HepG2 (cell line): ENCODE data around the gene RRBP1. TPM values are rescaled to one million over a fixed set of nuclear protein-coding genes. Genes with fewer than 3 reads are reported as not detected.
A peak's percentile ranks its signal among the peaks of the same experiment; 100 is the strongest.

Experiments used
- CHCHD3 ChIP-seq: sonication (generic); formaldehyde crosslinking; IDR thresholded peaks from 2 replicates; pipeline ENCODE4 v1.8.0; 2022; ENCODE audit warnings: mild to moderate bottlenecking, missing genetic modification reagents, moderate library complexity
- CHD4 ChIP-seq: fragments of 200-600 bp; sonication (generic); IDR thresholded peaks from 2 replicates; pipeline ENCODE4 v1.7.0; 2017; ENCODE audit warnings: mild to moderate bottlenecking, low read length, borderline replicate concordance
- FOXM1 ChIP-seq: sonication (generic); formaldehyde crosslinking; IDR thresholded peaks from 2 replicates; pipeline ENCODE4 v1.5.0; 2020; ENCODE audit warnings: missing genetic modification reagents
- GTF3A ChIP-seq: sonication (generic); formaldehyde crosslinking; conservative IDR thresholded peaks from 2 replicates; pipeline ENCODE4 v1.4.0; 2020; ENCODE audit warnings: mild to moderate bottlenecking, missing genetic modification reagents
- HDAC6 ChIP-seq: fragments of 200-600 bp; sonication (generic); IDR thresholded peaks from 2 replicates; pipeline ENCODE4 v1.7.0; 2017; ENCODE audit warnings: mild to moderate bottlenecking, antibody characterized with exemption, low read length, low read depth
- KLF16 ChIP-seq, 2 experiments: sonication (generic) in 1 of 2; formaldehyde crosslinking in 1 of 2; IDR thresholded peaks; 2 replicates each; pipeline versions ENCODE4 v1.6.1 to v1.8.0; 2016 to 2023; ENCODE audit warnings: missing genetic modification reagents in 2 of 2, missing compliant biosample characterization in 1 of 2
- NR1H2 ChIP-seq: sonication (generic); formaldehyde crosslinking; IDR thresholded peaks from 2 replicates; pipeline ENCODE4 v1.8.1; 2022; ENCODE audit warnings: low read depth, missing genetic modification reagents, borderline replicate concordance
- RBFOX2 ChIP-seq: fragments of 200-400 bp; formaldehyde crosslinking; IDR thresholded peaks from 2 replicates; pipeline ENCODE4 v1.6.1; 2017; ENCODE audit warnings: low read depth, mild to moderate bottlenecking, low read length
- TAF15 ChIP-seq: fragments of 200-400 bp; formaldehyde crosslinking; IDR thresholded peaks from one replicate; pipeline ENCODE4 v1.6.1; 2018; ENCODE audit warnings: mild to moderate bottlenecking, low read depth, low read length; ENCODE audit not compliant: poor library complexity, severe bottlenecking
- ZFP91 ChIP-seq: sonication (generic); formaldehyde crosslinking; IDR thresholded peaks from 2 replicates; pipeline ENCODE4 v1.9.0; 2022; ENCODE audit warnings: missing genetic modification reagents, mild to moderate bottlenecking, borderline replicate concordance
- ZSCAN30 ChIP-seq: sonication (generic); formaldehyde crosslinking; IDR thresholded peaks from 2 replicates; pipeline ENCODE4 v1.5.0; 2020; ENCODE audit warnings: mild to moderate bottlenecking, missing genetic modification reagents
- ZXDC ChIP-seq: sonication (generic); formaldehyde crosslinking; IDR thresholded peaks from 2 replicates; pipeline ENCODE4 v1.5.0; 2020; ENCODE audit warnings: mild to moderate bottlenecking, missing genetic modification reagents
- polyA plus RNA-seq, 8 experiments: library from polyadenylated mRNA; depleted of rRNA in 3 of 8; stranded (reverse) in 7 of 8; unstranded in 1 of 8; fragments of >200 nt; fragmentation: Illumina TruSeq in 4 of 8; extraction: Trizol in 4 of 8; gene quantifications; 2 replicates each; pipeline versions ENCODE4 v1.2.1 to v1.2.3, GENCODE V29; 2011 to 2016; ENCODE audit warnings: low read depth in 4 of 8, missing spikeins in 1 of 8, mixed read lengths in 1 of 8; ENCODE audit not compliant: insufficient read depth in 1 of 8
- total RNA-seq, 5 experiments: library from RNA; depleted of rRNA; stranded (reverse); fragments of >200 nt; fragmentation: Illumina TruSeq; extraction: Trizol; gene quantifications; 2 replicates each; pipeline ENCODE4 v1.2.3, GENCODE V29; 2016; ENCODE audit warnings: low read depth in 1 of 5
- TF ChIP-seq, protein P1 (sequence below), 2 experiments: fragments of 450-650 bp in 1 of 2; sonication (generic) in 1 of 2; formaldehyde crosslinking; IDR thresholded peaks; 2 replicates each; pipeline versions ENCODE4 v1.5.0 to v1.8.0; 2020 to 2022; ENCODE audit warnings: mild to moderate bottlenecking in 1 of 2, missing genetic modification reagents in 1 of 2
- TF ChIP-seq, protein P2 (sequence below), 2 experiments: sonication (generic) in 1 of 2; formaldehyde crosslinking in 1 of 2; IDR thresholded peaks; 2 replicates each; pipeline versions ENCODE4 v1.5.1 to v1.6.1; 2011 to 2020; ENCODE audit warnings: borderline replicate concordance in 1 of 2, low read depth in 1 of 2, low read length in 1 of 2, mild to moderate bottlenecking in 1 of 2, missing genetic modification reagents in 1 of 2, moderate library complexity in 1 of 2
- TF ChIP-seq, protein P3 (sequence below): sonication (generic); formaldehyde crosslinking; IDR thresholded peaks from 2 replicates; pipeline ENCODE4 v1.4.0; 2020; ENCODE audit warnings: mild to moderate bottlenecking, missing genetic modification reagents

Gene RRBP1
- total and polyA plus RNA-seq, 2 of the 13 experiments (the other 11 are each of a cell fraction or from before 2014, with no cell fraction given): 150 to 222 TPM

DNA sequence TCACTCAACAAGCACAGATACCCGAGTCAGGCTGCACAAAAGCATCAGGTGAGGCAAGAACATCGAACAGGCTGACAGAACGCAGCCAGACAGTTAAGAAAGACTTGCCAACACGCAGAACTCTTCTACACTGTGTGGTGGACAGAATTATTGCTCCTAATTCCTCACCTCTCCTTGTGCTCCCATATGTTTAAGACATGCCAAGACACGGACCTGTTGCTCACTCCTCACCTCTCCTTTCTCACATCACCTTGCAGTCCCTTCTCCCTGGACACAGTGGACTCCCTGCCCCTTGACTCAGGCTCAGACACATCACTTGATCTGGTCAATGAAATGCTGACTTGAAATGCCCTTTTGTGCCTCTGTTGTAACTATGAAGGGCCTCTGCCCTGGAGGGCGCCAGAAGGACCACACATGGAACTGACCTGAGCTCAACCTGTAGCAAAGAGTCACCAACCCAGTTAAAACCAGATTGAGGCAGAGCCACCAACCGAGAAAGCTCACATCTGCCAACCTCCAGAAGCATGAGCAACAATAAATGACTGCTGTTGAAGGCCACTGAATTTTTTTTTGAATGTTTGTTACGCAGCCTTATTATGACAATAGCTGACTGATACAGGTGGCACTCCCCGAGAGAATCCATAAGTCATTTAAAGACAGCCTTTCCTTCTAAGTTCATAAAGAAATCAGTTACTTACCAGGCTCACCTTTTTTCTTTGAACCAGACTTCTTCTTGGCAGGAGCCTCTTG is 24.0 kb downstream of the RRBP1 start (continued):
- TF ChIP-seq, protein P1, sequence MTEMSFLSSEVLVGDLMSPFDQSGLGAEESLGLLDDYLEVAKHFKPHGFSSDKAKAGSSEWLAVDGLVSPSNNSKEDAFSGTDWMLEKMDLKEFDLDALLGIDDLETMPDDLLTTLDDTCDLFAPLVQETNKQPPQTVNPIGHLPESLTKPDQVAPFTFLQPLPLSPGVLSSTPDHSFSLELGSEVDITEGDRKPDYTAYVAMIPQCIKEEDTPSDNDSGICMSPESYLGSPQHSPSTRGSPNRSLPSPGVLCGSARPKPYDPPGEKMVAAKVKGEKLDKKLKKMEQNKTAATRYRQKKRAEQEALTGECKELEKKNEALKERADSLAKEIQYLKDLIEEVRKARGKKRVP (CRISPR knock-in tag; IDR thresholded peaks at IDR 0.05): no peak
- TF ChIP-seq CHD4: peak; percentile 78; the same call in 1 of the 2 replicates
- no peak for TF ChIP-seq FOXM1
- TF ChIP-seq, protein P2, sequence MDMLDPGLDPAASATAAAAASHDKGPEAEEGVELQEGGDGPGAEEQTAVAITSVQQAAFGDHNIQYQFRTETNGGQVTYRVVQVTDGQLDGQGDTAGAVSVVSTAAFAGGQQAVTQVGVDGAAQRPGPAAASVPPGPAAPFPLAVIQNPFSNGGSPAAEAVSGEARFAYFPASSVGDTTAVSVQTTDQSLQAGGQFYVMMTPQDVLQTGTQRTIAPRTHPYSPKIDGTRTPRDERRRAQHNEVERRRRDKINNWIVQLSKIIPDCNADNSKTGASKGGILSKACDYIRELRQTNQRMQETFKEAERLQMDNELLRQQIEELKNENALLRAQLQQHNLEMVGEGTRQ (IDR thresholded peaks at IDR 0.05; ENCODE audit: low read depth, low read length): no peak
- TF ChIP-seq, protein P2 (CRISPR knock-in tag; IDR thresholded peaks at IDR 0.05; ENCODE audit: borderline replicate concordance): no peak
- no peak for TF ChIP-seq CHCHD3 (CRISPR knock-in tag)
- TF ChIP-seq ZXDC (CRISPR knock-in tag): no peak
- TF ChIP-seq TAF15: no peak
- no peak for TF ChIP-seq KLF16 (CRISPR knock-in tag; IDR thresholded peaks at IDR 0.05)
- no peak for TF ChIP-seq HDAC6
- TF ChIP-seq, protein P3, sequence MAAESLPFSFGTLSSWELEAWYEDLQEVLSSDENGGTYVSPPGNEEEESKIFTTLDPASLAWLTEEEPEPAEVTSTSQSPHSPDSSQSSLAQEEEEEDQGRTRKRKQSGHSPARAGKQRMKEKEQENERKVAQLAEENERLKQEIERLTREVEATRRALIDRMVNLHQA (CRISPR knock-in tag): no peak
- TF ChIP-seq ZFP91 (CRISPR knock-in tag): 0 out of 2 replicates have a peak, but pooled peaks have one; percentile 26
- TF ChIP-seq RBFOX2: 0 out of 2 replicates have a peak, but pooled peaks have one; percentile 30
- TF ChIP-seq NR1H2 (CRISPR knock-in tag): no peak
- TF ChIP-seq GTF3A: no peak
- 0 out of 2 replicates have a peak, but pooled peaks have one; percentile 52 for TF ChIP-seq ZSCAN30 (CRISPR knock-in tag)
